Right renal cortex interstitium (tissue), 3 donors: ENCODE results near the gene GRM4. TPM values are rescaled to one million over a fixed set of nuclear protein-coding genes. Genes with fewer than 3 reads are reported as not detected.

Experiments used
- DNase-seq, 3 donors: peaks; one replicate each; pipeline ENCODE4 v3.0.0-alpha.2; 2013; ENCODE audit warnings: low read depth in 3 of 3, low spot score in 2 of 3
- polyA plus RNA-seq, 3 donors: library from polyadenylated mRNA; unstranded; fragments of 120-200 nt; gene quantifications; one replicate each; pipeline ENCODE4 v1.2.1, GENCODE V29; 2013; ENCODE audit not compliant: insufficient read length in 3 of 3

GRM4 gene
- polyA plus RNA-seq, 3 donors, result 0.42 to 0.62 (median 0.49) TPM

GRCh38 chr6:34113532-34113931, 32.4 kb downstream of the GRM4 start:
- DNase-seq, result no peak

GRCh38 chr6:34112126-34112525, 33.8 kb downstream of the GRM4 start:
- no peak for DNase-seq

- DNase-seq, result no peak
These were observed 35.3 kb downstream of the GRM4 start for GRCh38 chr6:34110610-34111009.

GRCh38 chr6:34108176-34108575, 37.7 kb downstream of the GRM4 start:
- DNase-seq, result no peak

GRCh38 chr6:34106900-34107299, 39.0 kb downstream of the GRM4 start:
- no peak for DNase-seq

GRCh38 chr6:34106421-34106820, 39.5 kb downstream of the GRM4 start:
- DNase-seq, result no peak

- no peak for DNase-seq
These were observed 41.3 kb downstream of the GRM4 start for GRCh38 chr6:34104628-34105027.

- DNase-seq, result no peak
These were observed 41.7 kb downstream of the GRM4 start for GRCh38 chr6:34104186-34104585.

- no peak for DNase-seq
These were observed 42.6 kb downstream of the GRM4 start for GRCh38 chr6:34103321-34103720.

GRCh38 chr6:34102696-34103095, 43.2 kb downstream of the GRM4 start:
- no peak for DNase-seq

GRCh38 chr6:34102099-34102656, 43.7 kb downstream of the GRM4 start:
- no peak for DNase-seq

GRCh38 chr6:34100788-34101187, 45.1 kb downstream of the GRM4 start:
- DNase-seq, result no peak

GRCh38 chr6:34099878-34100277, 46.0 kb downstream of the GRM4 start:
- DNase-seq, result no peak

GRCh38 chr6:34098045-34098936, 47.6 kb downstream of the GRM4 start:
- DNase-seq, result no peak

GRCh38 chr6:34096814-34097213, 49.1 kb downstream of the GRM4 start:
- no peak for DNase-seq

- DNase-seq, result no peak
These were observed 49.7 kb downstream of the GRM4 start for GRCh38 chr6:34096193-34096592.

- DNase-seq, result no peak
These were observed 50.1 kb downstream of the GRM4 start for GRCh38 chr6:34095741-34096140.

- DNase-seq, result no peak
These were observed 50.8 kb downstream of the GRM4 start for GRCh38 chr6:34095136-34095505.

- no peak for DNase-seq
These were observed 51.3 kb downstream of the GRM4 start for GRCh38 chr6:34094474-34095135.

GRCh38 chr6:34093854-34094430, 51.9 kb downstream of the GRM4 start:
- no peak for DNase-seq

- no peak for DNase-seq
These were observed 52.7 kb downstream of the GRM4 start for GRCh38 chr6:34093206-34093605.
